ENCODE data around the gene P4HB.

- TF ChIP-seq, protein P1, sequence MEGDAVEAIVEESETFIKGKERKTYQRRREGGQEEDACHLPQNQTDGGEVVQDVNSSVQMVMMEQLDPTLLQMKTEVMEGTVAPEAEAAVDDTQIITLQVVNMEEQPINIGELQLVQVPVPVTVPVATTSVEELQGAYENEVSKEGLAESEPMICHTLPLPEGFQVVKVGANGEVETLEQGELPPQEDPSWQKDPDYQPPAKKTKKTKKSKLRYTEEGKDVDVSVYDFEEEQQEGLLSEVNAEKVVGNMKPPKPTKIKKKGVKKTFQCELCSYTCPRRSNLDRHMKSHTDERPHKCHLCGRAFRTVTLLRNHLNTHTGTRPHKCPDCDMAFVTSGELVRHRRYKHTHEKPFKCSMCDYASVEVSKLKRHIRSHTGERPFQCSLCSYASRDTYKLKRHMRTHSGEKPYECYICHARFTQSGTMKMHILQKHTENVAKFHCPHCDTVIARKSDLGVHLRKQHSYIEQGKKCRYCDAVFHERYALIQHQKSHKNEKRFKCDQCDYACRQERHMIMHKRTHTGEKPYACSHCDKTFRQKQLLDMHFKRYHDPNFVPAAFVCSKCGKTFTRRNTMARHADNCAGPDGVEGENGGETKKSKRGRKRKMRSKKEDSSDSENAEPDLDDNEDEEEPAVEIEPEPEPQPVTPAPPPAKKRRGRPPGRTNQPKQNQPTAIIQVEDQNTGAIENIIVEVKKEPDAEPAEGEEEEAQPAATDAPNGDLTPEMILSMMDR (IDR thresholded peaks at IDR 0.05): no peak
- peak; percentile 79 for TF ChIP-seq POLR2AphosphoS5 (IDR thresholded peaks at IDR 0.05; ENCODE audit: low read depth, low read length)
- no peak for TF ChIP-seq TCF7L2 (IDR thresholded peaks at IDR 0.05; ENCODE audit: low read depth, low read length)
- TF ChIP-seq, protein P2, sequence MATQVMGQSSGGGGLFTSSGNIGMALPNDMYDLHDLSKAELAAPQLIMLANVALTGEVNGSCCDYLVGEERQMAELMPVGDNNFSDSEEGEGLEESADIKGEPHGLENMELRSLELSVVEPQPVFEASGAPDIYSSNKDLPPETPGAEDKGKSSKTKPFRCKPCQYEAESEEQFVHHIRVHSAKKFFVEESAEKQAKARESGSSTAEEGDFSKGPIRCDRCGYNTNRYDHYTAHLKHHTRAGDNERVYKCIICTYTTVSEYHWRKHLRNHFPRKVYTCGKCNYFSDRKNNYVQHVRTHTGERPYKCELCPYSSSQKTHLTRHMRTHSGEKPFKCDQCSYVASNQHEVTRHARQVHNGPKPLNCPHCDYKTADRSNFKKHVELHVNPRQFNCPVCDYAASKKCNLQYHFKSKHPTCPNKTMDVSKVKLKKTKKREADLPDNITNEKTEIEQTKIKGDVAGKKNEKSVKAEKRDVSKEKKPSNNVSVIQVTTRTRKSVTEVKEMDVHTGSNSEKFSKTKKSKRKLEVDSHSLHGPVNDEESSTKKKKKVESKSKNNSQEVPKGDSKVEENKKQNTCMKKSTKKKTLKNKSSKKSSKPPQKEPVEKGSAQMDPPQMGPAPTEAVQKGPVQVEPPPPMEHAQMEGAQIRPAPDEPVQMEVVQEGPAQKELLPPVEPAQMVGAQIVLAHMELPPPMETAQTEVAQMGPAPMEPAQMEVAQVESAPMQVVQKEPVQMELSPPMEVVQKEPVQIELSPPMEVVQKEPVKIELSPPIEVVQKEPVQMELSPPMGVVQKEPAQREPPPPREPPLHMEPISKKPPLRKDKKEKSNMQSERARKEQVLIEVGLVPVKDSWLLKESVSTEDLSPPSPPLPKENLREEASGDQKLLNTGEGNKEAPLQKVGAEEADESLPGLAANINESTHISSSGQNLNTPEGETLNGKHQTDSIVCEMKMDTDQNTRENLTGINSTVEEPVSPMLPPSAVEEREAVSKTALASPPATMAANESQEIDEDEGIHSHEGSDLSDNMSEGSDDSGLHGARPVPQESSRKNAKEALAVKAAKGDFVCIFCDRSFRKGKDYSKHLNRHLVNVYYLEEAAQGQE (IDR thresholded peaks at IDR 0.05; ENCODE audit: insufficient read depth in 1 of 2, low read depth in 2 of 2, low read length in 1 of 2): no peak
These were observed 27.0 kb downstream of the P4HB start, which contains the start of gene MCRIP1 for GRCh38 chr17:81833160-81833920.
